Adrenal gland (tissue), 5 donors: ENCODE data around the gene CHD9.

Experiments used
- POLR2A ChIP-seq, 2 donors: fragments of 450-650 bp; IDR thresholded peaks; one replicate each; pipeline ENCODE4 v1.6.1; 2017; ENCODE audit warnings: antibody characterized with exemption in 2 of 2, mild to moderate bottlenecking in 2 of 2, moderate library complexity in 1 of 2
- TF ChIP-seq, protein P1 (sequence below), 6 experiments: fragments of 450-650 bp in 4 of 6; fragments of 200-600 bp in 2 of 6; sonication (generic) in 1 of 6; IDR thresholded peaks; 1 replicate in 5 of 6; 2 replicates in 1 of 6; pipeline versions ENCODE4 v1.5.1 to v1.8.0; 2016 to 2021; ENCODE audit warnings: antibody characterized with exemption in 6 of 6, mild to moderate bottlenecking in 2 of 6, moderate library complexity in 1 of 6
- donor health status: DM: no; HTN: no; CAD: no.

- TF ChIP-seq, protein P1, sequence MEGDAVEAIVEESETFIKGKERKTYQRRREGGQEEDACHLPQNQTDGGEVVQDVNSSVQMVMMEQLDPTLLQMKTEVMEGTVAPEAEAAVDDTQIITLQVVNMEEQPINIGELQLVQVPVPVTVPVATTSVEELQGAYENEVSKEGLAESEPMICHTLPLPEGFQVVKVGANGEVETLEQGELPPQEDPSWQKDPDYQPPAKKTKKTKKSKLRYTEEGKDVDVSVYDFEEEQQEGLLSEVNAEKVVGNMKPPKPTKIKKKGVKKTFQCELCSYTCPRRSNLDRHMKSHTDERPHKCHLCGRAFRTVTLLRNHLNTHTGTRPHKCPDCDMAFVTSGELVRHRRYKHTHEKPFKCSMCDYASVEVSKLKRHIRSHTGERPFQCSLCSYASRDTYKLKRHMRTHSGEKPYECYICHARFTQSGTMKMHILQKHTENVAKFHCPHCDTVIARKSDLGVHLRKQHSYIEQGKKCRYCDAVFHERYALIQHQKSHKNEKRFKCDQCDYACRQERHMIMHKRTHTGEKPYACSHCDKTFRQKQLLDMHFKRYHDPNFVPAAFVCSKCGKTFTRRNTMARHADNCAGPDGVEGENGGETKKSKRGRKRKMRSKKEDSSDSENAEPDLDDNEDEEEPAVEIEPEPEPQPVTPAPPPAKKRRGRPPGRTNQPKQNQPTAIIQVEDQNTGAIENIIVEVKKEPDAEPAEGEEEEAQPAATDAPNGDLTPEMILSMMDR (IDR thresholded peaks at IDR 0.05), result no peak
- TF ChIP-seq POLR2A (IDR thresholded peaks at IDR 0.05), result no peak
Observed at GRCh38 chr16:53092284-53092683, 37.5 kb downstream of the CHD9 start.
